SK-N-DZ (cell line): ENCODE data around the gene COL11A1.

Source experiments
- DNase-seq: peaks from one replicate; pipeline ENCODE4 v3.0.0-alpha.2; 2015; ENCODE audit warnings: low spot score

The COL11A1 gene

GRCh38 chr1:102901996-102902395, 206.3 kb downstream of the COL11A1 start:
- no peak for DNase-seq

- no peak for DNase-seq
These were observed 208.4 kb downstream of the COL11A1 start for GRCh38 chr1:102899935-102900334.

- DNase-seq = no peak
These were observed 210.8 kb downstream of the COL11A1 start for GRCh38 chr1:102897557-102897956.

- DNase-seq = no peak
These were observed 211.6 kb downstream of the COL11A1 start for GRCh38 chr1:102896771-102897170.

GRCh38 chr1:102896286-102896685, 212.0 kb downstream of the COL11A1 start:
- no peak for DNase-seq

- DNase-seq = no peak
These were observed 216.3 kb downstream of the COL11A1 start for GRCh38 chr1:102891868-102892625.

- DNase-seq = no peak
These were observed 221.7 kb downstream of the COL11A1 start for GRCh38 chr1:102886638-102887037.

GRCh38 chr1:102884238-102884637, 224.1 kb downstream of the COL11A1 start:
- DNase-seq = no peak

- DNase-seq = no peak
These were observed 228.8 kb downstream of the COL11A1 start for GRCh38 chr1:102879439-102879993.

- no peak for DNase-seq
These were observed 232.6 kb downstream of the COL11A1 start for GRCh38 chr1:102875756-102876155.

- DNase-seq = no peak
These were observed 235.8 kb downstream of the COL11A1 start for GRCh38 chr1:102872526-102872925.

GRCh38 chr1:102872097-102872496, 236.2 kb downstream of the COL11A1 start:
- DNase-seq = no peak

GRCh38 chr1:102863704-102864103, 244.6 kb downstream of the COL11A1 start:
- DNase-seq = no peak

- DNase-seq = no peak
These were observed 247.1 kb downstream of the COL11A1 start for GRCh38 chr1:102861247-102861646.

GRCh38 chr1:102858695-102859094, 249.6 kb downstream of the COL11A1 start:
- no peak for DNase-seq

- DNase-seq = no peak
These were observed 251.1 kb downstream of the COL11A1 start for GRCh38 chr1:102857251-102857650.

GRCh38 chr1:102853701-102854187, 254.6 kb downstream of the COL11A1 start:
- no peak for DNase-seq

GRCh38 chr1:102853136-102853535, 255.2 kb downstream of the COL11A1 start:
- DNase-seq = no peak

GRCh38 chr1:102852613-102853012, 255.7 kb downstream of the COL11A1 start:
- no peak for DNase-seq

GRCh38 chr1:102851616-102852015, 256.7 kb downstream of the COL11A1 start:
- DNase-seq = no peak

- DNase-seq = no peak
These were observed 265.7 kb downstream of the COL11A1 start for GRCh38 chr1:102842606-102843005.

GRCh38 chr1:102840741-102841140, 267.6 kb downstream of the COL11A1 start:
- DNase-seq = no peak

- DNase-seq = no peak
These were observed 270.3 kb downstream of the COL11A1 start for GRCh38 chr1:102838016-102838415.
